Amygdala (tissue), 56 donors: ENCODE data around the gene PSTPIP1.

ENCODE experiments used
- DNase-seq, 56 donors: peaks; one replicate each; lab custom pipeline; 2025; lab: John Stamatoyannopoulos, UW

The PSTPIP1 gene

GRCh38 chr15:77027697-77028450 is 32.9 kb downstream of the PSTPIP1 start:
- DNase-seq: no peak

- DNase-seq: no peak
Observed at GRCh38 chr15:77028451-77029165, 33.7 kb downstream of the PSTPIP1 start.

GRCh38 chr15:77029166-77030047 is 34.5 kb downstream of the PSTPIP1 start:
- DNase-seq: no peak

GRCh38 chr15:77030048-77030927 is 35.4 kb downstream of the PSTPIP1 start:
- no peak for DNase-seq

GRCh38 chr15:77030928-77031375 is 36.0 kb downstream of the PSTPIP1 start:
- DNase-seq: no peak

GRCh38 chr15:77031376-77032050 is 36.6 kb downstream of the PSTPIP1 start:
- peak in 1 of 56 donors; percentile 27 for DNase-seq

- DNase-seq: no peak
Observed at GRCh38 chr15:77032052-77032646, 37.2 kb downstream of the PSTPIP1 start.

GRCh38 chr15:77032647-77033416 is 37.9 kb downstream of the PSTPIP1 start:
- DNase-seq: no peak

- DNase-seq: no peak
Observed at GRCh38 chr15:77033417-77033728, 38.4 kb downstream of the PSTPIP1 start.

- no peak for DNase-seq
Observed at GRCh38 chr15:77033729-77034671, 39.1 kb downstream of the PSTPIP1 start.

GRCh38 chr15:77034695-77035489 is 40.0 kb downstream of the PSTPIP1 start:
- DNase-seq: peak in 11 of 56 donors; percentile 24 to 58 (median 43)

- no peak for DNase-seq
Observed at GRCh38 chr15:77035584-77035983, 40.7 kb downstream of the PSTPIP1 start.

GRCh38 chr15:77035999-77036471 is 41.1 kb downstream of the PSTPIP1 start:
- DNase-seq: no peak

GRCh38 chr15:77036537-77037387 is 41.8 kb downstream of the PSTPIP1 start:
- no peak for DNase-seq
